ENCODE data around the gene TSPAN9.

GRCh38 chr12:3315201-3315661 lies 238.1 kb downstream of the TSPAN9 start:
- TF ChIP-seq CTCF (IDR thresholded peaks at IDR 0.05) (no peak), REST (IDR thresholded peaks at IDR 0.05; ENCODE audit: insufficient read depth in 1 of 2, low read depth in 2 of 2, low read length in 1 of 2) (no peak), POLR2AphosphoS5 (IDR thresholded peaks at IDR 0.05; ENCODE audit: low read depth, low read length) (no peak)
